Activated T-cell treated with anti-CD3 and anti-CD28 coated beads, Interleukin-2, amount 50 U/mL, for 4 hours (primary cell): ENCODE results near the gene PLG. TPM values are rescaled to one million over a fixed set of nuclear protein-coding genes. Genes with fewer than 3 reads are reported as not detected.
"Not testable (repeated sequence)": the region's sequence is repeated elsewhere in the genome, so short reads cannot be mapped to it uniquely, and the experiment has no call there.

Source experiments
- ATAC-seq, 2 donors: fragments of 200-7000 bp; cut with Tn5 transposase; one replicate each; pipeline ENCODE4 v1.10.0; 2021
- DNase-seq: peaks from one replicate; pipeline ENCODE4 v3.0.0-alpha.2; 2020
- H3K27me3 Mint-ChIP-seq: one replicate; pipeline ENCODE4 v1.8.0; 2021; ENCODE audit warnings: low read depth, mixed read lengths
- H3K36me3 Mint-ChIP-seq: one replicate; pipeline ENCODE4 v1.8.0; 2022; ENCODE audit warnings: mixed read lengths; ENCODE audit not compliant: insufficient read depth
- H3K4me1 Mint-ChIP-seq: one replicate; pipeline ENCODE4 v1.8.0; 2021; ENCODE audit warnings: low read depth, mixed read lengths
- H3K4me3 Mint-ChIP-seq: one replicate; pipeline ENCODE4 v1.8.0; 2021; ENCODE audit warnings: mild to moderate bottlenecking, moderate library complexity, mixed read lengths
- H3K9me3 Mint-ChIP-seq: one replicate; pipeline ENCODE4 v1.8.0; 2021; ENCODE audit warnings: mixed read lengths
- total RNA-seq, 3 donors: library from RNA; stranded (reverse); gene quantifications; one replicate each; pipeline ENCODE4 v1.2.1, GENCODE V29; 2021

PLG gene
- total RNA-seq = under 1 TPM; 0.55 to 0.78 (median 0.76) TPM

DNA sequence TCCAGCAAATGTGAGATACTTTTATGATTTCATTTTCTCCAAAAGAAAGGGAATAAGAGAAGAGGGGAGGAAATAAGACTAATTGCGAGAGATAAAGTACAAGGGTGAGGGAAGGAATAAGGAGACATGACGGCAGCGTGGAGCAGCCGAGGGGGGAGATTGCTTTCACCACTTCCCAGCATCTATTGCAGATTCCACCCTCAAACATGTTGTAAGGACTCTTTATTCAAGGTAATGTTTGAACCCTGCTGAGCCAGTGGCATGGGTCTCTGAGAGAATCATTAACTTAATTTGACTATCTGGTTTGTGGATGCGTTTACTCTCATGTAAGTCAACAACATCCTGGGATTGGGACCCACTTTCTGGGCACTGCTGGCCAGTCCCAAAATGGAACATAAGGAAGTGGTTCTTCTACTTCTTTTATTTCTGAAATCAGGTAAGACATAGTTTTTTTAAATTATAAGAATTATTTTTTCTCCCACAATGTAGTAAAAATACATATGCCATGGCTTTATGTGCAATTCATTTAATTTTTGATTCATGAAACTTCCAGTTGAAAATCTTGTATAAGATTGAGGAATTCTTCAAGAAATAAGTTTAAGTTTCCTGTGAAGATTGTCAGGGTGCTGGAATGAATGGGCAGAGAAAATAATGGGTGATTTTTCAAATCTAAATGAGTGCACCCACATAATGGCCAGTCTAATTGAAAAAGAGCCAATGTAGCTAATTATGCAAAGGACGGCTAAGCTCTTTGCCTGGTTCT lies at the start of gene PLG:
Gene PLG (plus strand): TSS at position 327 of the 763 bp plus-strand sequence. CDS start 61 bp downstream, at position 388.
- peaks cover 23% of the 10 kb centered on the region for H3K27me3 Mint-ChIP-seq
- ATAC-seq, H3K4me1 Mint-ChIP-seq, H3K9me3 Mint-ChIP-seq, H3K4me3 Mint-ChIP-seq, DNase-seq, H3K36me3 Mint-ChIP-seq: not testable (repeated sequence)

DNA sequence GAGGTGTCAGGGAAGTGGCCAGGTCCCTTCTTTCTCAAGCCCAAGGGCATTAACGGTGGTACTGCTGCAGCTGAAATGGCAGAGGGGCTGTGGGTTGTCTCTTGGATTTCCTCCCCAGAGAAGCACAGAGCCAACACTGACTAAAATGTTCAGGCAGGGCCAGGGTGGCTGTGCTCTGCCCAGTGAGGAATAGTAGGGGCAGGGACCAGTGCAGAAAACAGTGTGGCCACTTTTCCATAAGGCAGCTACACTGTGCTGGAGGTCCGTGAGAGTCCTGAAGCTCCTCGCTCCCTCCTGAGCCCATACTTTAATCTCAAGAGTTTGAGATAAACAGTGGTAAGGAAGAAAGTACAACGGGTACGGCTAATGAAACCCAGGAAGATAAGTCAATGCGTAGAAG lies 42.5 kb upstream of the PLG start:
- H3K4me1 Mint-ChIP-seq = no peaks in the 10 kb centered on the region
- no peaks in the 10 kb centered on the region for H3K36me3 Mint-ChIP-seq
- no peak for ATAC-seq
- DNase-seq = no peak
- no peak overlapping the region for H3K4me3 Mint-ChIP-seq
- H3K27me3 Mint-ChIP-seq = peaks cover 5% of the 10 kb centered on the region
- no peaks in the 10 kb centered on the region for H3K9me3 Mint-ChIP-seq

DNA sequence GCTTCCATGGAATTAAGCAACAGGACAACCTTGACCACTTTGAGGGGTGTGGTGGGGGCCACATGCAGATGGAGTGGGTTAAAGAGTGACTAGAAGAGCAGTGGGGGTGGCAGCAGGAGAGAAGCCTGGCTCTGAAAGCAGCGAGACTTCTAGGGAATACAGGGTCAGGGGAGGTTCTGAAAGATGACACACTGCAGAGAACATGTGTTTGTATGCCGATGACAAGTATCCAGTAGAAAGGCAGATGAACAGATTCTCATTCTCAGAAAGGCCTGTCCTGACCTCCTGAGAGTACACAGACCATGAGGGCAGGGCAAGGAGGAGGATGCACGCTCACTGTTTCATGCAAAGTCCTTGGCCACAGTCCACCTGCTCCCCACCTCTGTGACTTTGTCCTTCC lies 40.8 kb upstream of the PLG start:
- H3K27me3 Mint-ChIP-seq = peaks cover 10% of the 10 kb centered on the region
- no peaks in the 10 kb centered on the region for H3K36me3 Mint-ChIP-seq
- H3K4me3 Mint-ChIP-seq = no peak overlapping the region
- no peak for ATAC-seq
- H3K4me1 Mint-ChIP-seq = no peaks in the 10 kb centered on the region
- no peak for DNase-seq
- no peaks in the 10 kb centered on the region for H3K9me3 Mint-ChIP-seq

DNA sequence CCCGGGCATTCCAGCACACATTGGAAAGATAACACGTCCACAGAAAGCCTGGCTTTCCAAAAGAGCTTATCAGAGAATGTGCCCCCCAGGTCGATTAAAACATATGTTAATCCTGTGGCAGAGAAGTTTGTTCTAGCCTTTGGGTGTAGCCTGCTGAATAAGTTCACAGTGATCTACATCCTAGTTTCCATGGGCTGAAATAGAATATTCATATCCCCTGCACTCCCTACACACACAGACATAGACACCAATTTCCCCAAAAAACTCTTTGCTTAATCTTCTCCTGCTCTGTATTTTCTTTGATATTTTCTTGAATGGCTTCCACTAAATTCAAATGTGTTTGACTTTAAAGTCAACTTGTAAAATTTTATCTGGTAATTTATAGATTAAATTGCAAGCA lies 39.6 kb upstream of the PLG start:
- Mint-ChIP-seq H3K27me3 (peaks cover 14% of the 10 kb centered on the region), H3K4me1 (no peaks in the 10 kb centered on the region), H3K36me3 (no peaks in the 10 kb centered on the region), H3K9me3 (no peaks in the 10 kb centered on the region), H3K4me3 (no peak overlapping the region)
- DNase-seq (no peak), ATAC-seq (no peak)

DNA sequence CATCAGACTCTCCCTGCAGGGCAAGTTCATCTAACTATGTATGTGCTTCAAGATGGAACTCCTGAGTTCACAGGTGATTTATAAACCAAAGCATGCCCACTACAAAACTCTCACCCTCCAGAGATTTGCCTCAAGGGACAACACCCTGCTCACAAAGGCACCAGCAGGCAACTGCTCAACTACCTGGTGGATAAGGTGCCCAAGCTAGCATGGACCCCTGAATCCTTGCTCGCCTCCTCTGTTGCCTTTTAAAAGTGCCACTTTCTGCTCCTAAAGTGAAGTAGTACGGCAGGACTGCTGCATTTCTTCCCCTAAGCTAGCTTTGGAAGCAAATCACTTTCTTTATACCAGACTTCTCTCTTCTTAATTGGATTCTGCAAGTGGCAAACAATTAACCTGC lies 39.2 kb upstream of the PLG start:
- no peaks in the 10 kb centered on the region for H3K9me3 Mint-ChIP-seq
- H3K27me3 Mint-ChIP-seq = peaks cover 14% of the 10 kb centered on the region
- no peak for DNase-seq
- no peaks in the 10 kb centered on the region for H3K4me1 Mint-ChIP-seq
- no peak overlapping the region for H3K4me3 Mint-ChIP-seq
- no peaks in the 10 kb centered on the region for H3K36me3 Mint-ChIP-seq
- ATAC-seq = no peak

DNA sequence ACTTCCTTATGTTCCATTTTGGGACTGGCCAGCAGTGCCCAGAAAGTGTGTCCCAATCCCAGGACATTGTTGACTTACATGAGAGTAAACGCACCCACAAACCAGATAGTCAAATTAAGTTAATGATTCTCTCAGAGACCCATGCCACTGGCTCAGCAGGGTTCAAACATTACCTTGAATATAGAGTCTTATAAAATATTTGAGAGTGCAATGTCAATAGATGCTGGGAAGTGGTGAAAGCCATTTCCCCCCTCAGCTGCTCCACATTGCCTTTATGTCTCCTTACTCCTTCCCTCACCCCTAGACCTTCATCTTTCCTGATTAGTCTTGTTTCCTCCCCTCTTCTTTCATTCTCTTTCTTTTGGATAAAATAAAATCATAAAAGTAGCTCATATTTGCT lies 37.8 kb upstream of the PLG start, which contains the start of gene LPA:
Gene LPA (minus strand): TSS at position 78 of the 400 bp plus-strand sequence. CDS start 61 bp downstream, at position 17.
- H3K4me3 Mint-ChIP-seq, ATAC-seq, H3K36me3 Mint-ChIP-seq, H3K9me3 Mint-ChIP-seq, DNase-seq, H3K4me1 Mint-ChIP-seq: not testable (repeated sequence)
- peaks cover 14% of the 10 kb centered on the region for H3K27me3 Mint-ChIP-seq

DNA sequence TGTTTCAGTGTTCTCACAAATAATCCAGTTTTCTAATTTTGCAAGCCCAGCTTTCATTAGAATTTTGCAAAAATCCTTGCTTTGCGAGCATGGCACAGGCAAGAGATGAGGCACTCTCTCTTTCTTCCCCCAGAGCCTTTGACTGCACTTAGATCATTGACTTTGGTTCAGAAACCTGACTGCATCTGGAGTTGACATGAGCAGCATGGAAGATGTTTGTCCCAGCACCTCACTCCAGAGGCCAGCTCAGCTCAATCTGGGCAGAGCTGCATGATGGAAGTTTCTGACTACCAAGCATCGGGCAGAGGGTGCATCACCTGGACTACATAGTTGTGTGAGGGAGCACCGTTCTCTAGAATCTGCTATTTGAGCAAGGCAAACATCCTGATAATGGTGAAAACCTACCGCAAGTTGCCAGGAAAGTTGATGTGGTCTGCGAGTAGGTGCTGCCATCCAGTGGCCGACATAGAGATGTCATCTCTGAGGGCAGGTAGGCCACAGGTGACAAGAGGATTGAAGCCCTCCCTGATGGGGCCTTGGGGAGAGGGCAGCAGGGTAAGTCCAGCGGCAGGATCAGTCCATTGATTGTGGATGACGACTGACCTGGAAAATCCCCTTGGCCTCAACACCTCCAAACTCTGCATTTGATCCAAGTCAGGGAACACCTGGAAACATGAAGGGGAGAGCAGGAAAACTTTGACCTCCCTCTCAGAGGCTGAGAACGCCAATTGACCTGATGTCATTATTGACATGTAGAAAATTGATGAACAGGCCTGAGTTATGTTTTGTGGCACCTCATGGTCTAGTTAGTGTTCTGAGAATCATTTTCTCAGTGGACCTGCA lies 34.2 kb upstream of the PLG start:
- DNase-seq = no peak
- H3K4me1 Mint-ChIP-seq = no peaks in the 10 kb centered on the region
- peaks cover 10% of the 10 kb centered on the region for H3K27me3 Mint-ChIP-seq
- peaks cover 7% of the 10 kb centered on the region for H3K9me3 Mint-ChIP-seq
- ATAC-seq = no peak
- no peak overlapping the region for H3K4me3 Mint-ChIP-seq
- H3K36me3 Mint-ChIP-seq = no peaks in the 10 kb centered on the region

DNA sequence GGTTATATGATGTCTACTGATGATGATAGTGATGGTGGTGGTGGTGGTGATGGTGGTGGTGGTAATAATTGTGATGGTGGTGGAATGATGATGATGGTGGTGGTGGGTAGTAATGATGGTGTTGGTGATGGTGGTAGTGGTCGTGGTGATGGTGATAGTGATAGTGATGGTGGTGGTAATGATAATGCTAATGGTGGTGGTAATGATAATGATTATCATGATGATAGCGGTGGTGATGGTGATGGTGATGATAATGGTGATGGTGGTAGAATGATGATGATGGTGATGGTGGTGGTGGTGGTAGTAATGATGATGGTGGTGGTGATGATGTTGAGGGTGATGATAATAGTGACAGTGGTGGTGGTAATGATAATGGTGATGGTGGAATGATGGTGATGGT lies 33.5 kb upstream of the PLG start:
- Mint-ChIP-seq H3K9me3 (peaks cover 12% of the 10 kb centered on the region), H3K27me3 (peaks cover 10% of the 10 kb centered on the region), H3K4me1 (no peaks in the 10 kb centered on the region), H3K4me3 (no peak overlapping the region), H3K36me3 (no peaks in the 10 kb centered on the region)
- DNase-seq (no peak), ATAC-seq (no peak)

DNA sequence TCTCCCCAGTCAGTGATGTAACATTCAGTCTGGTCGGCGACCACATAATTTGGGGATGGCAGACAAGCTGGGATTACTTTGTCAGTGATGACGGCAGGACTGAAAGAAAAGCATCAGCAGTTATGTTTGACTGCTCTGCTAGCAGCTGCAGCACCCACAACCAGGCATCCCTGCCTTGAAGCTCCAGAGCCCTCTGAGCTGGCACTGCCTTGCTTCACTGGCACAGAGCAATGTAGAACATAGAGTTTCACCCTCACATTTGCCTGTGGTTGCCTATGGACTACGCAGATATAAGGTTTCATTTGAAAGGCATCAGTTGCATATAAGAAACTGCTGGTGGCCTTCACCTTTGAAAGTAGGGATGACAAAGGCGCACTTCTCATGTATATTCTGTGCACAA lies 25.6 kb upstream of the PLG start:
- not testable (repeated sequence) for H3K4me1 Mint-ChIP-seq, H3K4me3 Mint-ChIP-seq, H3K36me3 Mint-ChIP-seq, ATAC-seq, H3K27me3 Mint-ChIP-seq, DNase-seq
- H3K9me3 Mint-ChIP-seq = peaks cover 12% of the 10 kb centered on the region

DNA sequence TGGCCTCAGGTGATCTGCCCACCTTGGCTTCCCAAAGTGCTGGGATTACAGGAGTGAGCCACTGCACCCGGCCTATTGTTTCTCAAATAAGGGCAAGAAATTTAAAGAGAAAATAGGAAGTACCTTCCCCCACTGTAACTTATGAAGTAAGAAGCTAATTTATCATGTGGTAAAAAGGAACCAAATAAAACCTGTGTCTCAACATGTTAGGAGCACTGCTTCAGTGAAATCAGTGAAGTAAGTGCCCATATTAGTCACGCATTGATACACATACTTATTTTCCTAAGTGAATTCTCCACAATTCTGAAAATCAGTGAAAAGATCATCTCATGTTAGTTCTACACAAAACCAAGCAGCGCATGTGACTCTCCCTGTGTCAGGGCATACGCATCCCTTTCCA lies 23.8 kb upstream of the PLG start:
- DNase-seq = no peak
- no peaks in the 10 kb centered on the region for H3K4me1 Mint-ChIP-seq
- no peaks in the 10 kb centered on the region for H3K36me3 Mint-ChIP-seq
- no peak for ATAC-seq
- peaks cover 5% of the 10 kb centered on the region for H3K27me3 Mint-ChIP-seq
- peaks cover 1% of the 10 kb centered on the region for H3K9me3 Mint-ChIP-seq
- no peak overlapping the region for H3K4me3 Mint-ChIP-seq

DNA sequence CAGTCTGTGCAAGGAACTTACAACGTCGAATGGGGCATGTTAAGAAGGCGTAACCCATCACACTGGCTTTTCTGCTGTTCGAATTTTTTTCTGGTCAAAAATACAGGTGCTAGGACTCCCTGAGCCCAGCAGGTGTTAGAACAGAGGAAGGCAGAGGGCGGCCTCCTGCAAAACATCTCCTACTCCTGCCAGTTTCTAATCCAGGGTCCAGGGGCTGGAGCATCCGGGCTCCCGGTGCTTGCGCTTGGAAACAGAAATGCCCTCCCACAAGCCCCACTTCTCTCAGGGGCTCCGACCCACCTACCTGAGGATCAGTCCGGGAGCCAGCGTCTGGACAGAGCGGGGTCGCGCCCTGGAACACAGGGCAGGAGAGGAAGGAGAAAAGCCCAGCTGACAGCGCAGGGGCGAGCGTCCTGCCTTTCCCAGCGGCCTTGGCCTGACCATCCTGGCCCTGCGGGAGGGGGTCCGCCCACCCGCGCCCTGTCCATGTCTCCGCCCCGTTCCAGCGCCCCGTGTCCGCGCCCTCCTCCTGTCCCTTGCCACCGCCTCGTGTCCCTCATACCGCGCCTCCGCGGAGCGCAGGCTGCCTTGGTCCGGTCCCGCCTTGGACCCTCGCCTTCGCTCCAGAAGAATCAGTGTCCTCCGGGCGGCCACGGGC lies 23.2 kb upstream of the PLG start:
- Mint-ChIP-seq H3K4me3 (no peak overlapping the region), H3K9me3 (no peaks in the 10 kb centered on the region), H3K4me1 (no peaks in the 10 kb centered on the region), H3K36me3 (no peaks in the 10 kb centered on the region), H3K27me3 (peaks cover 5% of the 10 kb centered on the region)
- DNase-seq = no peak
- no peak for ATAC-seq

DNA sequence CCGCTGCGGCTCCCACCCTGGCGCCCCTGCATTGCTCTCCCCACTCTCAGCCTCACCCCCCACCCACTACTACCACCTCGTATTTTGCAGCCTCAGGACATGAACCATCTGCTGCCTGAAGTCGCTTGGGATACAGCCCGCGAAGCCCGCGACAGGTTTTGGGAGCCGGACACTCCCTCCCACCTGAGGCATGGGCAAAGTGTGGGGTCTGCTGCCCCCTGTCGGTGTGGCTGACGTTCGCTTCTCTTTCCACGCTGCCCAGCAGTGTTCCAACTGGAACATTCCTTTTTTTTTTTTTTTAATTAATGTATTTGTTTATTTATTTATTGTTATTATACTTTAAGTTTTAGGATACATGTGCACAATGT lies 22.7 kb upstream of the PLG start:
- H3K9me3 Mint-ChIP-seq = no peaks in the 10 kb centered on the region
- no peaks in the 10 kb centered on the region for H3K4me1 Mint-ChIP-seq
- DNase-seq (no peak), ATAC-seq (no peak)
- no peaks in the 10 kb centered on the region for H3K36me3 Mint-ChIP-seq
- no peak overlapping the region for H3K4me3 Mint-ChIP-seq
- H3K27me3 Mint-ChIP-seq = peaks cover 5% of the 10 kb centered on the region

DNA sequence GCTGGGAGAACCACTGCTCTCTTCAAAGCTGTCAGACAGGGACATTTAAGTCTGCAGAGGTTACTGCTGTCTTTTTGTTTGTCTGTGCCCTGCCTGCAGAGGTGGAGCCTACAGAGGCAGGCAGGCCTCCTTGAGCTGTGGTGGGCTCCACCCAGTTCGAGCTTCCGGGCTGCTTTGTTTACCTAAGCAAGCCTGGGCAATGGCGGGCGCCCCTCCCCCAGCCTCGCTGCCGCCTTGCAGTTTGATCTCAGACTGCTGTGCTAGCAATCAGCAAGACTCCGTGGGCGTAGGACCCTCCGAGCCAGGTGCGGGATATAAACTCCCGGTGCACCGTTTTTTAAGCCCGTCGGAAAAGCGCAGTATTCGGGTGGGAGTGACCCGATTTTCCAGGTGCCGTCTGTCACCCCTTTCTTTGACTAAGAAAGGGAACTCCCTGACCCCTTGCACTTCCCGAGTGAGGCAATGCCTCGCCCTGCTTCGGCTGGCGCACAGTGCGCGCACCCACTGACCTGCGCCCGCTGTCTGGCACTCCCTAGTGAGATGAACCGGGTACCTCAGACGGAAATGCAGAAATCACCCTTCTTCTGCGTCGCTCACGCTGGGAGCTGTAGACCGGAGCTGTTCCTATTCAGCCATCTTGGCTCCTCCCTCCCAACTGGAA lies 16.8 kb upstream of the PLG start:
- DNase-seq, H3K4me1 Mint-ChIP-seq, H3K27me3 Mint-ChIP-seq, H3K9me3 Mint-ChIP-seq, H3K36me3 Mint-ChIP-seq, ATAC-seq, H3K4me3 Mint-ChIP-seq: not testable (repeated sequence)

DNA sequence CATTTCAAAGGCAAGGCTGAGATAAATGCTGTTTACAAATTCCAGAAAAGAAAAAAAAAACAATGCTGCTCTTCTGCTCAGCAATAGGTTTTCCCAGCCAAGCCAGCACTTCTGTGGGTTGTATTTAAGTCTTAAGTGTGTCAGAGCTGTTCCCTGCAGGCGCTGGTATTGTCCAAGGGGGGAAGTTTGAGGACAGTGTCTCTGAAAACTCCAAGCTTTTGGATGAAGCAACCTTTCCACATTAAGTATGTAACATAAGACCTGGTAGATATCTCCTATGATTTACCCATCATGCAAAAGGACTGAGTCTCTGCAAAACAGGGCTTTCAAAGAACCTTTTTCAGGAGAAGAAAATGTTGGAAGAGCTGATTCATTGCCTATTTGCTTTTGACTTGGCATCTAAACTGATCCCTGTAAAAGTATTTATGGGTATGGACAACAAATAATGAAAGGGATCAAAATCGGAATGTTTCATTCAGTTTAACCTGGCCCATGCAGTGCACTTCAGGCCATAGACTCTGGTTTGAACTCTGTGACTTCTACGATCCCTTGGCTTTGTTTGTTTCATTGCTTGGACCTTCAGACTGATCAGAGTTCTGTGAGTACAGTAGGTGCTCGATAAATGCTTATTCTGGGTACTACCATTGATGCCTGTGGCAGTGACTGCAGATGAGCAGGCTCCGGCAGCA lies 16.1 kb upstream of the PLG start:
- H3K4me3 Mint-ChIP-seq = no peak overlapping the region
- H3K36me3 Mint-ChIP-seq = no peaks in the 10 kb centered on the region
- no peaks in the 10 kb centered on the region for H3K4me1 Mint-ChIP-seq
- ATAC-seq (no peak), DNase-seq (no peak)
- peaks cover 4% of the 10 kb centered on the region for H3K27me3 Mint-ChIP-seq
- H3K9me3 Mint-ChIP-seq = no peaks in the 10 kb centered on the region
